Gastrocnemius medialis (tissue), 4 donors: ENCODE results near the gene SNRPN. TPM values are rescaled to one million over a fixed set of nuclear protein-coding genes. Genes with fewer than 3 reads are reported as not detected.
"Not testable (repeated sequence)": the region's sequence is repeated elsewhere in the genome, so short reads cannot be mapped to it uniquely, and the experiment has no call there.

Source experiments
- ATAC-seq, 2 donors: fragments of 150-250 bp; one replicate each; pipeline ENCODE4 v1.9.1; 2016
- DNase-seq, 2 donors: peaks; one replicate each; pipeline ENCODE4 v3.0.0-alpha.2; 2019
- H3K27ac ChIP-seq, 4 donors: fragments of 200-600 bp; sonication (generic); 1 replicate in 1 of 4; 2 replicates in 3 of 4; pipeline ENCODE4 v1.5.1; 2016 to 2018; ENCODE audit warnings: mild to moderate bottlenecking in 2 of 4, moderate library complexity in 1 of 4
- H3K27me3 ChIP-seq, 3 donors: fragments of 200-600 bp; sonication (generic) in 2 of 3; 1 replicate in 1 of 3; 2 replicates in 2 of 3; pipeline versions ENCODE4 v1.5.1 to v1.6.0; 2016 to 2019; ENCODE audit warnings: mild to moderate bottlenecking in 1 of 3, moderate library complexity in 1 of 3
- H3K36me3 ChIP-seq, 2 donors: fragments of 200-600 bp; sonication (generic) in 1 of 2; one replicate each; pipeline ENCODE4 v1.5.1; 2017 to 2018
- H3K4me1 ChIP-seq, 2 donors: fragments of 200-600 bp; sonication (generic) in 1 of 2; one replicate each; pipeline ENCODE4 v1.5.1; 2016 to 2017; ENCODE audit warnings: mild to moderate bottlenecking in 2 of 2
- H3K4me3 ChIP-seq, 4 donors: fragments of 200-600 bp; sonication (generic) in 3 of 4; 1 replicate in 1 of 4; 2 replicates in 3 of 4; pipeline ENCODE4 v1.5.1; 2016 to 2019; ENCODE audit warnings: mild to moderate bottlenecking in 2 of 4
- H3K9me3 ChIP-seq, 3 donors: fragments of 200-600 bp; sonication (generic) in 2 of 3; 1 replicate in 1 of 3; 2 replicates in 2 of 3; pipeline ENCODE4 v1.5.1; 2016 to 2019
- POLR2A ChIP-seq, 2 donors: fragments of 450-650 bp; IDR thresholded peaks; one replicate each; pipeline ENCODE4 v1.6.1; 2017; ENCODE audit warnings: antibody characterized with exemption in 2 of 2, mild to moderate bottlenecking in 2 of 2, moderate library complexity in 2 of 2
- in situ Hi-C, 4 donors: fragments of 200-750 bp; cut with MboI; loops; one replicate each; pipeline versions ENCODE4 v1.15.0 to v1.8.0; 2017; ENCODE audit warnings: low sequenced_read_pairs in 4 of 4
- intact Hi-C: fragments of 100-400 bp; cut with DNase I; formaldehyde crosslinking; loops from one replicate; pipeline ENCODE4 v1.15.1; 2023; ENCODE audit warnings: low total_unique reads
- total RNA-seq, 4 donors: library from RNA; depleted of rRNA; stranded (reverse); fragments of >200 nt; gene quantifications; one replicate each; pipeline versions ENCODE4 v1.1.0 to v1.2.3, GENCODE V29; 2016
- TF ChIP-seq, protein P1 (sequence below), 5 experiments: fragments of 450-650 bp in 3 of 5; fragments of 200-600 bp in 2 of 5; sonication (generic) in 2 of 5; IDR thresholded peaks in 4 of 5; conservative IDR thresholded peaks in 1 of 5; 1 replicate in 4 of 5; 2 replicates in 1 of 5; pipeline ENCODE4 v1.5.1; 2016 to 2019; ENCODE audit warnings: antibody characterized with exemption in 5 of 5, mild to moderate bottlenecking in 3 of 5, moderate library complexity in 3 of 5

SNRPN gene
- total RNA-seq, 4 donors from 2014 or later, result 101 to 323 (median 181) TPM

DNA sequence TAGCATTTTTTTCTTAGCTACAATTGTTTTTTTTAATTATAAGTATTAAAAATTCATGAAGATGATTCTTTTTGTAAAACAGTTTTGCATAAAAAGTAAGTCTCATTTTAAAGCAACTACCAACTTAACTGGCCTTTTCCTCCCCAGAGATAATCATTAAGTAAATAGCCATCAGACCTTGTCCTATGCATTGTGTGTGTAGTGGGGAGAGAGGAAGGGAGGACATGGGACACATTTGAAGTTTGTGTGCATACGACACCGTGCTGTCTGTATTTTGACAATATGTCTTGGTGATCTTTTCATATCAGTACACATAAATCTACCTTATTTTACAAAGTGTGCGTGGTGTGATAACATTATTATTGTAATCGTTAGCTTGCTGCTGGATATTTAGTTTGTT lies 8.1 kb downstream of the SNRPN start:
- DNase-seq, result no peak
- H3K4me3 ChIP-seq, result no peak overlapping the region
- no peaks in the 10 kb centered on the region for H3K27me3 ChIP-seq
- TF ChIP-seq, protein P1, sequence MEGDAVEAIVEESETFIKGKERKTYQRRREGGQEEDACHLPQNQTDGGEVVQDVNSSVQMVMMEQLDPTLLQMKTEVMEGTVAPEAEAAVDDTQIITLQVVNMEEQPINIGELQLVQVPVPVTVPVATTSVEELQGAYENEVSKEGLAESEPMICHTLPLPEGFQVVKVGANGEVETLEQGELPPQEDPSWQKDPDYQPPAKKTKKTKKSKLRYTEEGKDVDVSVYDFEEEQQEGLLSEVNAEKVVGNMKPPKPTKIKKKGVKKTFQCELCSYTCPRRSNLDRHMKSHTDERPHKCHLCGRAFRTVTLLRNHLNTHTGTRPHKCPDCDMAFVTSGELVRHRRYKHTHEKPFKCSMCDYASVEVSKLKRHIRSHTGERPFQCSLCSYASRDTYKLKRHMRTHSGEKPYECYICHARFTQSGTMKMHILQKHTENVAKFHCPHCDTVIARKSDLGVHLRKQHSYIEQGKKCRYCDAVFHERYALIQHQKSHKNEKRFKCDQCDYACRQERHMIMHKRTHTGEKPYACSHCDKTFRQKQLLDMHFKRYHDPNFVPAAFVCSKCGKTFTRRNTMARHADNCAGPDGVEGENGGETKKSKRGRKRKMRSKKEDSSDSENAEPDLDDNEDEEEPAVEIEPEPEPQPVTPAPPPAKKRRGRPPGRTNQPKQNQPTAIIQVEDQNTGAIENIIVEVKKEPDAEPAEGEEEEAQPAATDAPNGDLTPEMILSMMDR (IDR thresholded peaks at IDR 0.05 in 4 of 5, conservative IDR thresholded peaks at IDR 0.05 in 1 of 5), result no peak
- TF ChIP-seq POLR2A (IDR thresholded peaks at IDR 0.05), result no peak
- peaks cover 0 to 17% of the 10 kb centered on the region in 2 donors for H3K36me3 ChIP-seq
- intact Hi-C loops, result no loop called here
- H3K9me3 ChIP-seq, result no peaks in the 10 kb centered on the region
- peaks cover 0 to 11% of the 10 kb centered on the region in 2 donors for H3K4me1 ChIP-seq
- in situ Hi-C loops, result no loop called here
- no peak for ATAC-seq
- peak overlapping the region in 3 of 4 donors; percentile 2 to 96 (median 95) for H3K27ac ChIP-seq

DNA sequence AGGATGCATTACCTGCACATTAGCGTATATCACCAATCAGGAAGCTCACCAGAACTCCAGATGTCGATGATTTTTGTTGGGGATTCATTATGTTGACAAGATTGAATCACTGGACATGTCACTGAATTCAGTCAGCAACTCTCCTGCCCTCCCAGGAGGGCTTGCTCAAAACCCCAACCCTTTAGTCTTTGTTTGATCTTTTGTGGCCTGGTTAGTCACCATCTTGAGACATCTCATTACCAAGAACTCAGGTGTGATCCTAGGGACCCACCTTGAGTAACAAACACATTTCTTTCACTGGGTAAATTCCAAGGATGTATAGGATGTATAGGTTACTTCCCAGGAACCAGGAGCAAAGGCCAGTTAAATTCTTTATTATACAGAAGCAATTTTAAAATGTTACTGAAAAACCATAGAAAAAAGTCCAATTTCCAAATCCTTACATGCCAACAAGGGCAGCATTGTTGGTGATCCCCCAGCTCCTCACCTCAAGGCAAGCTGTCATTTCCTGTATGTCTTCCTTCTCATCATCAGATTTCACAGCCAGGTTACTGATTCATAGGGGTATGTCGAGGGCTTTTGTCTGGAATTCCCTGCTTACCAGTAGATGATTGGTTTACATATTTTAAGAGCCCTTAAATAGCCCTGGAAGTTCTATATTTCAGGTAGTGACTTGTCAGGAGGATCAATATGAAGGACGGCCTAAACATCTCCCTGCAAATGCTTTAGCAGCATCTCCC lies 11.7 kb downstream of the SNRPN start:
- Histone ChIP-seq H3K27ac (no peak overlapping the region), H3K4me1 (no peaks in the 10 kb centered on the region), H3K9me3 (no peaks in the 10 kb centered on the region), H3K36me3 (peaks cover 0 to 20% of the 10 kb centered on the region in 2 donors), H3K27me3 (no peaks in the 10 kb centered on the region), H3K4me3 (no peak overlapping the region)
- ATAC-seq (no peak), DNase-seq (no peak)
- intact Hi-C loops (no loop called here), in situ Hi-C loops (no loop called here)
- TF ChIP-seq POLR2A (IDR thresholded peaks at IDR 0.05), result no peak
- TF ChIP-seq, protein P1 (IDR thresholded peaks at IDR 0.05 in 4 of 5, conservative IDR thresholded peaks at IDR 0.05 in 1 of 5), result no peak

DNA sequence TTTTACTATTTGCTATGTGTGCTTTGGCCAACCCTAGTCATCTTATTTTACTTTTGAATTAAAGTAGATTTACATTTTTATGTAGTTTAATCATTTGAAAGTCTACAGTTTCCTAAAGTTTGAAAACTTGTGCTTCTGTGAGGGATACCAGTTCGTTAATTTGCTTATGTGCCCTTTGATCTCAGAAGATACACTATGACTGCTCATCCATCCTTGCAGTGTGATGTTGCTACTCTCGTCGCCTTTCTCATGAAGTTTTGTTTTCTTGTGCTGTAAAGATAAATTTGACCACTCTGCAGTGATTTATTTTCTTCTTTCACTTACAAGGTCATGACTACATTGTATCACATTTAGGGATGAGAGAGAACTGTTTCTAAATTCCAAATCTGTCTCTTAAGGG lies 16.3 kb downstream of the SNRPN start:
- no peak overlapping the region for H3K27ac ChIP-seq
- ATAC-seq (no peak), DNase-seq (no peak)
- in situ Hi-C loops, result no loop called here
- intact Hi-C loops, result no loop called here
- no peaks in the 10 kb centered on the region for H3K4me1 ChIP-seq
- H3K9me3 ChIP-seq, result no peaks in the 10 kb centered on the region
- no peak for TF ChIP-seq POLR2A (IDR thresholded peaks at IDR 0.05)
- TF ChIP-seq, protein P1 (IDR thresholded peaks at IDR 0.05 in 4 of 5, conservative IDR thresholded peaks at IDR 0.05 in 1 of 5), result no peak
- H3K4me3 ChIP-seq, result no peak overlapping the region
- H3K36me3 ChIP-seq, result peaks cover 0 to 17% of the 10 kb centered on the region in 2 donors
- no peaks in the 10 kb centered on the region for H3K27me3 ChIP-seq

DNA sequence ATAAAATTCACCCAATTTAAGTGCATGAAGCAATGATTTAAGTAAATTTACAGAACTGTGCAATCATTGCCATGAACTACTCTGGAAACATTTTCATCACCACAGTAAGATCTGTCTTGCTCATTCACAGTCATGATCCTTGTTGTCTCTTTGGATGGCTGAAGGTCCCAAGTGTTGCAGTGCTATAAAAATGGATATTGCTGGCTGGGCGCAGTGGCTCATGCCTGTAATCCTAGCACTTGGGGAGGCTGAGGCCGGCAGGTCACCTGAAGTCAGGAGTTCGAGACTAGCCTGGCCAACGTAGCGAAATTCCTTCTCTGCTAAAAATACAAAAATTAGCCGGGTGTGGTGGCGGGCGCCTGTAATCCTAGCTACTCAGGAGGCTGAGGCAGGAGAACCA lies 17.0 kb downstream of the SNRPN start:
- peaks cover 0 to 15% of the 10 kb centered on the region in 2 donors for H3K36me3 ChIP-seq
- DNase-seq (no peak), ATAC-seq (no peak)
- H3K4me1 ChIP-seq, result no peaks in the 10 kb centered on the region
- H3K9me3 ChIP-seq, result no peaks in the 10 kb centered on the region
- no peak overlapping the region for H3K27ac ChIP-seq
- intact Hi-C loops, result no loop called here
- H3K4me3 ChIP-seq, result no peak overlapping the region
- H3K27me3 ChIP-seq, result no peaks in the 10 kb centered on the region
- TF ChIP-seq, protein P1 (IDR thresholded peaks at IDR 0.05 in 4 of 5, conservative IDR thresholded peaks at IDR 0.05 in 1 of 5), result no peak
- TF ChIP-seq POLR2A (IDR thresholded peaks at IDR 0.05), result no peak
- in situ Hi-C loops, result no loop called here

DNA sequence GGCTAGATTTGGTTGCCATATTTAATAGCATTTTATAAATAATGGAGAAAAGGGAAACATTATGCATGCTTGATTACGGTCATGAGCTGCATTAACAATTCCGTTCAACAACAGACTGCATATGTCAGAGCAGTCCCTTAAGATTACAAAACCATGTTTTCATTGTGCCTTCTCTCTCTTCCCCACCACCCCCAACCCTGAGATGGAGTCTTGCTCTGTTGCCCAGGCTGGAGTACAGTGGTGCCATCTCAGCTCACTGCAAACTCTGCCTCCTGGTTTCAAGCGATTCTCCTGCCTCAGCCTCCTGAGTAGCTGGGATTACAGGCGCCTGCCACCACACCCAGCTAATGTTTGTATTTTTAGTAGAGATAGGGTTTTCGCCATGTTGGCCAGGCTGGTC lies 17.9 kb downstream of the SNRPN start:
- ATAC-seq, H3K27me3 ChIP-seq, H3K27ac ChIP-seq, H3K4me1 ChIP-seq, H3K4me3 ChIP-seq, H3K9me3 ChIP-seq, in situ Hi-C loops, intact Hi-C loops, DNase-seq: not testable (repeated sequence)
- peaks cover 0 to 16% of the 10 kb centered on the region in 2 donors for H3K36me3 ChIP-seq
